Duodenal mucosa (tissue), 2 donors: Measurements from ENCODE around the gene DUOX2.
A peak's percentile ranks its signal among the peaks of the same experiment; 100 is the strongest.

Source experiments
- H3K27ac ChIP-seq: one replicate; pipeline ENCODE4 v1.7.0; 2013; ENCODE audit warnings: low read depth, low read length
- H3K27me3 ChIP-seq, 2 donors: one replicate each; pipeline ENCODE4 v1.7.0; 2013; ENCODE audit warnings: low read length in 2 of 2, control low read depth in 1 of 2; ENCODE audit not compliant: insufficient read depth in 2 of 2, control insufficient read depth in 1 of 2
- H3K36me3 ChIP-seq, 2 donors: one replicate each; pipeline ENCODE4 v1.7.0; 2013; ENCODE audit warnings: low read length in 2 of 2, control low read depth in 1 of 2; ENCODE audit not compliant: insufficient read depth in 2 of 2, control insufficient read depth in 1 of 2
- H3K4me1 ChIP-seq, 2 donors: one replicate each; pipeline ENCODE4 v1.7.0; 2013; ENCODE audit warnings: low read length in 2 of 2, control low read depth in 1 of 2; ENCODE audit not compliant: insufficient read depth in 2 of 2, control insufficient read depth in 1 of 2
- H3K4me3 ChIP-seq, 2 donors: one replicate each; pipeline ENCODE4 v1.7.0; 2013; ENCODE audit warnings: low read length in 2 of 2, low read depth in 1 of 2
- H3K9ac ChIP-seq, 2 donors: one replicate each; pipeline ENCODE4 v1.7.0; 2013; ENCODE audit warnings: low read length in 2 of 2, low read depth in 1 of 2
- H3K9me3 ChIP-seq, 2 donors: one replicate each; pipeline ENCODE4 v1.7.0; 2013; ENCODE audit warnings: low read length in 2 of 2, control low read depth in 1 of 2; ENCODE audit not compliant: control insufficient read depth in 1 of 2

The DUOX2 gene

DNA sequence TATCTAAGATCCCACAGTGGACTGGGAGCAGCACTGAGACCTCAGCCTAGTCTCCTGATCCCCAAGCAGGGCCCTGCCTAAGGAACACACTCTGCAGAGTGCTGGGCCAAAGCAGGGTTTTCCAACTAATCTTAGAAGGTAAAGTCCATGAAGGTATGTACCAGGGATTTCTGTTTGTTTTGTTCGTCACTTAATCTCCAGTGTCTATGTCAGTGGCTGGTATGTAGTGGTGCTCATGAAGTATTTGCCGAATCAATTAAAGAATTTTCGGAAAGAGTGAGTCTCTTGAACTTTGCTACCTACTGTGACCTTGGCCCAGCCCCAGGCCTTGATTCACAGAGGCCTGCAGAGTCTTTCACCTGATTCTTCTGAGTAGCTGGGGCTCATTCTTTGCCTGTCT is 17.5 kb upstream of the DUOX2 start:
- peaks cover 29 to 54% of the 10 kb centered on the region in 2 donors for H3K27me3 ChIP-seq
- no peaks in the 10 kb centered on the region for H3K9me3 ChIP-seq
- H3K27ac ChIP-seq, result no peak overlapping the region
- no peaks in the 10 kb centered on the region for H3K36me3 ChIP-seq
- H3K4me1 ChIP-seq, result peaks cover 5 to 12% of the 10 kb centered on the region in 2 donors
- no peak overlapping the region for H3K9ac ChIP-seq
- H3K4me3 ChIP-seq, result no peak overlapping the region

- no peak overlapping the region for H3K27ac ChIP-seq
- no peak overlapping the region for H3K9ac ChIP-seq
- H3K27me3 ChIP-seq, result peaks cover 28 to 47% of the 10 kb centered on the region in 2 donors
- no peaks in the 10 kb centered on the region for H3K9me3 ChIP-seq
- H3K4me1 ChIP-seq, result peaks cover 5 to 12% of the 10 kb centered on the region in 2 donors
- no peak overlapping the region for H3K4me3 ChIP-seq
- H3K36me3 ChIP-seq, result no peaks in the 10 kb centered on the region
Observed at GRCh38 chr15:45130291-45131000, 16.5 kb upstream of the DUOX2 start.

DNA sequence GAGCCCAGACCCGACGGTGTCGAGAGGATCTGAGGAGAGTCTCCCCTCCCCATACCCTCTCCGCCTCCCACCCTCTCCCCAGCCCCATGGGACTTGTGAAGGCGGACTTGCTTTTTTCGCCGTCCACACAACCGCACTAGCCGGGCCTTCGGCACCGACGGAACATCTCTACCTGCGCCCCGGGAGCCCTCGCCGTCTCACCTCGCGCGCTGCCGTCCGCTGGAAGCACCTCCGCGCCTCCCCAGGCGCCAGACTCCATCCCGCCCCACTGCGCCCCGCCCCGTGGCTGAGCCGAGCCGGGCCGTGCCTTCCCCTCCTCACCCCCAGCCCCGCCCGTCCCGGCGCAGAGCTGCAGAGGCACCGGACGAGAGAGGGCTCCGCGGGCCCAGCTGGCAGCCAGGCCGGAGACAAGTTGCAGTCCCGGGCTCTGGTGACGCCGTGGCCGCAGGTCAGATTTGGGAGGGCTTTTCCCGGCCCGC is 15.7 kb upstream of the DUOX2 start, which contains the start of the genes DUOX1 and DUOXA1:
Gene DUOX1, plus strand, starts transcription at position 344 of the 479 bp plus-strand sequence. CDS start 1,973 bp downstream, outside the sequence.
Gene DUOXA1, minus strand, starts transcription at position 229 of the 479 bp plus-strand sequence. CDS start 6,865 bp downstream, outside the sequence.
- Histone ChIP-seq H3K4me1 (peaks cover 2 to 7% of the 10 kb centered on the region in 2 donors), H3K36me3 (no peaks in the 10 kb centered on the region), H3K4me3 (peak within 1 kb of the TSS in 1 of 2 donors; percentile 45), H3K27me3 (peaks cover 32 to 43% of the 10 kb centered on the region in 2 donors), H3K9ac (no peak within 1 kb of the TSS), H3K9me3 (no peaks in the 10 kb centered on the region), H3K27ac (no peak within 1 kb of the TSS)

GRCh38 chr15:45128971-45129639 is 15.1 kb upstream of the DUOX2 start:
- H3K27me3 ChIP-seq, result peaks cover 26 to 37% of the 10 kb centered on the region in 2 donors
- peaks cover 0 to 4% of the 10 kb centered on the region in 2 donors for H3K4me1 ChIP-seq

DNA sequence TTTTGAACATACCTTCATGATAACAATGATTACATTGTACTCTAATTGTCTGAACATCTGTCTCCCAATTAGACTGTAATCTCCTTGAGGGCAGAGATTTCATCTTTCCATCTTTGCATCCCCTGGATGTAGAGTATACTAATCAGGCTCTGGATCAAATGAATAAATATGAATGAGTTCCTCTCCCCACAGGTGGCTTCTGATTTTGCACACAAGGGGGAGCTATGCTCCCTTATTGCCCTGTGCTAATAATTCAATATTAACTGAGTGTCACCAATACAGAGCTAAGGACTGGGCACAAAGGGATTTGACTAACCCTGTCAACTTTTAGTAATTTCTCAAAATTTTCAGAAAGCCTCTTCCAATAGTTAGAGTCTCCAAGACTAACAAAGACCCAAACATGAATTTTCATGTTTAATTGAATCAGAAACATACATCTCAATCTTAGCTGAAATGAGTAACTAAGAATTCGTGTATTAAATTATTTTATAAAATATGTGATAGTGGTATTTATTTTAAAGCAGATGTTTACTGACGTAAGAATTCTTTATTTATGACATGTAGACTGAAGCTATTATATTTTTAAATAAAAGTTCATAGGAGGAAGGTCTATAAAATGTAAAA is 12.7 kb upstream of the DUOX2 start:
- peaks cover 24 to 40% of the 10 kb centered on the region in 2 donors for H3K27me3 ChIP-seq
- H3K4me1 ChIP-seq, result peaks cover 0 to 4% of the 10 kb centered on the region in 2 donors
- H3K36me3 ChIP-seq, result no peaks in the 10 kb centered on the region
- H3K9ac ChIP-seq, result no peak overlapping the region
- no peaks in the 10 kb centered on the region for H3K9me3 ChIP-seq
- no peak overlapping the region for H3K27ac ChIP-seq
- no peak overlapping the region for H3K4me3 ChIP-seq

More at GRCh38 chr15:45128971-45129639, 15.1 kb upstream of the DUOX2 start:
- no peak overlapping the region for H3K27ac ChIP-seq
- H3K9ac ChIP-seq, result no peak overlapping the region
- no peaks in the 10 kb centered on the region for H3K36me3 ChIP-seq
- H3K4me3 ChIP-seq, result peak overlapping the region in 1 of 2 donors; percentile 45
- no peaks in the 10 kb centered on the region for H3K9me3 ChIP-seq

DNA sequence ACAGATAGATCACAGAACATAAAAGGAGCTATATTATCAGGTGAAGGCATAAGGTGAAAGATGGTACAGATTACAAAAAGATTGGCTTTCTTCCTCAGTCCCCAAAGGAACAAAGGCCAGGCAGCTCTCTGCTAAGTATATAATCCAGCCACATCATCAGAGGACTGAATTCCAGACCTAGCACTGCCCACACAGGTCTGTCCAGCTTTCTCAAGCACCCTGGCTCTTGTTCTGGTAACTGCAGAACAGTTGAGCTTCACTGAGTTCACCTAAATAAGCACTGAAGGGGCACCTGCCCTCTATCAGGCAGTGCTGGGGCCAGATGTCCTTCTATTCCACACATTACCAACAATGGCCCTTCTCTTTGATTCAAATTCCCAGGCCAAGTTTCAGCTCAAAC is 9.4 kb upstream of the DUOX2 start:
- Histone ChIP-seq H3K9me3 (no peaks in the 10 kb centered on the region), H3K9ac (no peak overlapping the region), H3K27ac (no peak overlapping the region), H3K4me3 (no peak overlapping the region), H3K27me3 (peaks cover 13 to 29% of the 10 kb centered on the region in 2 donors), H3K4me1 (no peaks in the 10 kb centered on the region), H3K36me3 (no peaks in the 10 kb centered on the region)

GRCh38 chr15:45122719-45123118 is 8.7 kb upstream of the DUOX2 start:
- Histone ChIP-seq H3K27ac (no peak overlapping the region), H3K4me1 (peaks cover 0 to 3% of the 10 kb centered on the region in 2 donors), H3K27me3 (peaks cover 12 to 24% of the 10 kb centered on the region in 2 donors)

DNA sequence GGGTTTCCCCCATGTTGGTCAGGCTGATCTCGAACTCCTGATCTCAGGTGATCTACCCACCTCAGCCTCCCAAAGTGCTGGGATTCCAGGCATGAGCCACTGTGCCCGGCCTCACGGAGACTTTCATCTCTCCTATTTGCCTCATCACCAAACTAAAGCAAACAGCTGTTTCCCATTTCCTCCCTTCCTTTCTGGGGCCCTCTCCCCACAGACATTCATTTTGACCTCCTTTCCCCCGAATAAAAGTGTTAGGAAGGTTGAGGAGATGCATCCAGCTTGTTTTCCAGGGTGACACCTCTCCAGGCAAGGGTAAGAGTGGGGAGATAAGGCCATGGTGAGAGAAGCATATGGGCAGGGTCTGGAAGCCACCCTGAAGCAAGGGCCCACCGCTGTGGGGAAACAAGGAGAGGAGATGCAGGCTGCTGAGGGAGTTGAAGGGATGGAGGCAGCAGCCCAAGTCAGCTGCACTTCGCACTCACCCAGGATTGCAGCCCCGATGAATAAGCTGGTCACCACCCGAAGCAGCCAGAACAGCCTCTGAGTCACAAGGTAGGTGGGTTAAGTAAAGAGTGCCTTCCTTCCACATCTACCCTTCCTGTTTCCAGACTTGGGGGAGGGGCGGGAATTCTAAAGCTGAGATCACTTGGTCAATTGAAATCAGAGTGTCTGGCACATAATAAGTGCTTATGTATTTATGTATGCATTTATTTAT is 7.9 kb upstream of the DUOX2 start:
- Histone ChIP-seq H3K4me3 (no peak overlapping the region), H3K27me3 (peaks cover 20 to 29% of the 10 kb centered on the region in 2 donors), H3K9me3 (no peaks in the 10 kb centered on the region), H3K36me3 (no peaks in the 10 kb centered on the region), H3K9ac (no peak overlapping the region), H3K27ac (no peak overlapping the region), H3K4me1 (peaks cover 4 to 6% of the 10 kb centered on the region in 2 donors)

More at GRCh38 chr15:45122719-45123118, 8.7 kb upstream of the DUOX2 start:
- no peaks in the 10 kb centered on the region for H3K9me3 ChIP-seq
- no peak overlapping the region for H3K4me3 ChIP-seq
- H3K9ac ChIP-seq, result no peak overlapping the region
- H3K36me3 ChIP-seq, result no peaks in the 10 kb centered on the region

DNA sequence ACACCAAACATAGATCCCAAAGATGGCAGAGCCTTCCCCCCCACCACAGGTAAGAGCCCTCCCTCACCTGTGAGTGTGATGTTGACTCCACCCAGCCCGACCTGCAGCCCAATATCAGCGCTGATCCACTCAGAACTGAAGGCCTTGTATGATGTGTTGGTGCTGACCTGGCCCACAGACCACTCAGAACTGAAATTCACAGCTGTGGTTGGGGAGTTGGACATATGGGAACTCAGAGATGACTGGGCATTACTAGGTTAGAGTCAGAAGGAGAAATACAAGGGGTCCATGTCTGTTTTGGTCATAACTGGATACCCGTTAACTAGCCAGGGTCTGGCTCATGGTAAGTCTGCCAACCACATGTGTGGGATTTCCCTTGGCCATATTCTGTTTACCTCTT is 7.0 kb upstream of the DUOX2 start:
- no peak overlapping the region for H3K4me3 ChIP-seq
- H3K4me1 ChIP-seq, result peaks cover 5 to 6% of the 10 kb centered on the region in 2 donors
- H3K27me3 ChIP-seq, result peaks cover 29 to 38% of the 10 kb centered on the region in 2 donors
- no peak overlapping the region for H3K9ac ChIP-seq
- no peaks in the 10 kb centered on the region for H3K9me3 ChIP-seq
- no peaks in the 10 kb centered on the region for H3K36me3 ChIP-seq
- H3K27ac ChIP-seq, result no peak overlapping the region
